ENCODE measurements around the gene ITGB5.

Gene ITGB5

GRCh38 chr3:124816206-124816605 lies 71.0 kb downstream of the ITGB5 start:
- in situ Hi-C loops (cut with MboI; ENCODE audit: low sequenced_read_pairs): no loop called here

- in situ Hi-C loops (cut with MboI; ENCODE audit: low sequenced_read_pairs): no loop called here
Observed at GRCh38 chr3:124815781-124816180, 71.4 kb downstream of the ITGB5 start.

- in situ Hi-C loops (cut with MboI; ENCODE audit: low sequenced_read_pairs): no loop called here
Observed at GRCh38 chr3:124814620-124815421, 72.3 kb downstream of the ITGB5 start.

GRCh38 chr3:124813541-124813940 lies 73.6 kb downstream of the ITGB5 start:
- in situ Hi-C loops (cut with MboI; ENCODE audit: low sequenced_read_pairs): no loop called here

- in situ Hi-C loops (cut with MboI; ENCODE audit: low sequenced_read_pairs): no loop called here
Observed at GRCh38 chr3:124812291-124813265, 74.6 kb downstream of the ITGB5 start.

- in situ Hi-C loops (cut with MboI; ENCODE audit: low sequenced_read_pairs): no loop called here
Observed at GRCh38 chr3:124811436-124811835, 75.7 kb downstream of the ITGB5 start.

- in situ Hi-C loops (cut with MboI; ENCODE audit: low sequenced_read_pairs): no loop called here
Observed at GRCh38 chr3:124810970-124811369, 76.2 kb downstream of the ITGB5 start.

GRCh38 chr3:124809039-124809438 lies 78.1 kb downstream of the ITGB5 start:
- in situ Hi-C loops (cut with MboI; ENCODE audit: low sequenced_read_pairs): no loop called here

GRCh38 chr3:124805671-124806070 lies 81.5 kb downstream of the ITGB5 start:
- in situ Hi-C loops (cut with MboI; ENCODE audit: low sequenced_read_pairs): no loop called here

- in situ Hi-C loops (cut with MboI; ENCODE audit: low sequenced_read_pairs): no loop called here
Observed at GRCh38 chr3:124804875-124805274, 82.3 kb downstream of the ITGB5 start.

GRCh38 chr3:124802702-124803101 lies 84.5 kb downstream of the ITGB5 start:
- in situ Hi-C loops (cut with MboI; ENCODE audit: low sequenced_read_pairs): no loop called here

GRCh38 chr3:124802061-124802698 lies 85.0 kb downstream of the ITGB5 start:
- in situ Hi-C loops (cut with MboI; ENCODE audit: low sequenced_read_pairs): no loop called here

GRCh38 chr3:124800511-124801258 lies 86.5 kb downstream of the ITGB5 start:
- in situ Hi-C loops (cut with MboI; ENCODE audit: low sequenced_read_pairs): no loop called here

GRCh38 chr3:124800076-124800475 lies 87.1 kb downstream of the ITGB5 start:
- in situ Hi-C loops (cut with MboI; ENCODE audit: low sequenced_read_pairs): no loop called here

- in situ Hi-C loops (cut with MboI; ENCODE audit: low sequenced_read_pairs): no loop called here
Observed at GRCh38 chr3:124799676-124800075, 87.5 kb downstream of the ITGB5 start.

- in situ Hi-C loops (cut with MboI; ENCODE audit: low sequenced_read_pairs): no loop called here
Observed at GRCh38 chr3:124797426-124797945, 89.7 kb downstream of the ITGB5 start.

- in situ Hi-C loops (cut with MboI; ENCODE audit: low sequenced_read_pairs): no loop called here
Observed at GRCh38 chr3:124796477-124796876, 90.7 kb downstream of the ITGB5 start.

- in situ Hi-C loops (cut with MboI; ENCODE audit: low sequenced_read_pairs): no loop called here
Observed at GRCh38 chr3:124793054-124793739, 94.0 kb downstream of the ITGB5 start.

- in situ Hi-C loops (cut with MboI; ENCODE audit: low sequenced_read_pairs): no loop called here
Observed at GRCh38 chr3:124792341-124793040, 94.7 kb downstream of the ITGB5 start.
